HG03575 (cell line): Measurements from ENCODE around the gene TEX47.
A peak's percentile ranks its signal among the peaks of the same experiment; 100 is the strongest.

Experiments used
- ATAC-seq: cut with Tn5 transposase; IDR thresholded peaks from one replicate; pipeline ENCODE4 v1.9.1; 2021; ENCODE audit not compliant: unreplicated experiment, insufficient number of reproducible peaks, low FRiP score; ENCODE audit errors: extremely low read depth

TEX47 gene

GRCh38 chr7:88795553-88795952 is at the start of gene TEX47:
TSS of gene TEX47 (minus strand) at chr7:88795737. CDS start at chr7:88794942, 795 bp downstream.
- ATAC-seq, result no peak

GRCh38 chr7:88845091-88845490 is 49.6 kb upstream of the TEX47 start:
- no peak for ATAC-seq

GRCh38 chr7:88842201-88842600 is 46.7 kb upstream of the TEX47 start:
- no peak for ATAC-seq

- peak; percentile 77 for ATAC-seq
Measured at GRCh38 chr7:88835147-88835728, 39.7 kb upstream of the TEX47 start.

- ATAC-seq, result no peak
Measured at GRCh38 chr7:88826222-88826621, 30.7 kb upstream of the TEX47 start.

GRCh38 chr7:88818552-88818951 is 23.0 kb upstream of the TEX47 start:
- no peak for ATAC-seq

GRCh38 chr7:88806280-88807037 is 10.9 kb upstream of the TEX47 start:
- ATAC-seq, result no peak

GRCh38 chr7:88801046-88801445 is 5.5 kb upstream of the TEX47 start:
- no peak for ATAC-seq

GRCh38 chr7:88792361-88792760 is 3.2 kb downstream of the TEX47 start:
- ATAC-seq, result no peak

GRCh38 chr7:88791891-88792290 is 3.6 kb downstream of the TEX47 start:
- ATAC-seq, result no peak

- no peak for ATAC-seq
Measured at GRCh38 chr7:88789480-88790064, 6.0 kb downstream of the TEX47 start.

- no peak for ATAC-seq
Measured at GRCh38 chr7:88787777-88788176, 7.8 kb downstream of the TEX47 start.

- ATAC-seq, result no peak
Measured at GRCh38 chr7:88775838-88776237, 19.7 kb downstream of the TEX47 start.

GRCh38 chr7:88772776-88773175 is 22.8 kb downstream of the TEX47 start:
- no peak for ATAC-seq

- ATAC-seq, result no peak
Measured at GRCh38 chr7:88771417-88771816, 24.1 kb downstream of the TEX47 start.

GRCh38 chr7:88761779-88762178 is 33.8 kb downstream of the TEX47 start:
- ATAC-seq, result no peak

- no peak for ATAC-seq
Measured at GRCh38 chr7:88760136-88760515, 35.4 kb downstream of the TEX47 start.

GRCh38 chr7:88759230-88760135 is 36.1 kb downstream of the TEX47 start, which contains the start of gene ZNF804B:
TSS of gene ZNF804B (plus strand) at chr7:88759700. CDS start at chr7:88759977, 277 bp downstream.
- ATAC-seq, result no peak
